Stimulated activated CD4-positive, alpha-beta T cell treated with anti-CD3 and anti-CD28 coated beads, Interleukin-12 subunit alpha, Interleukin-12 subunit beta, amount 100 ng/mL, for 48 hours (primary cell): ENCODE results near the gene XIST.
A peak's percentile ranks its signal among the peaks of the same experiment; 100 is the strongest.
"Not testable (repeated sequence)": the region's sequence is repeated elsewhere in the genome, so short reads cannot be mapped to it uniquely, and the experiment has no call there.

ENCODE experiments used
- DNase-seq, 3 donors: peaks; one replicate each; pipeline ENCODE4 v3.0.0-alpha.2; 2020; ENCODE audit warnings: low read depth in 2 of 3, low spot score in 1 of 3

XIST gene

DNA sequence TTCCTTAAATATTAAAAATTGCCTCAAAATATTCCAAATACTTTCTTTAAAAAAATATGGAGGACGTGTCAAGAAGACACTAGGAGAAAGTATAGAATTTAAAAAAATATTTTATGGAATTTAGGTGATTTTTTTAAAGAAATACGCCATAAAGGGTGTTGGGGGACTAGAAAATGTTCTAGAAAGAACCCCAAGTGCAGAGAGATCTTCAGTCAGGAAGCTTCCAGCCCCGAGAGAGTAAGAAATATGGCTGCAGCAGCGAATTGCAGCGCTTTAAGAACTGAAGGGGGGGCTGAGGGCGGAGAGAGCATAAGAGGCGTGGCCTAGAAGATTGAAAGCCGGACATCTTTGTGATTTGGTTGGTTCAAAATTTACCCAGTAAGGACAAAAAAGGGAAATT lies at the start of gene XIST:
Gene XIST, minus strand, starts transcription at position 248 of the 400 bp plus-strand sequence.
- peak in 1 of 3 donors; percentile 73 for DNase-seq

DNA sequence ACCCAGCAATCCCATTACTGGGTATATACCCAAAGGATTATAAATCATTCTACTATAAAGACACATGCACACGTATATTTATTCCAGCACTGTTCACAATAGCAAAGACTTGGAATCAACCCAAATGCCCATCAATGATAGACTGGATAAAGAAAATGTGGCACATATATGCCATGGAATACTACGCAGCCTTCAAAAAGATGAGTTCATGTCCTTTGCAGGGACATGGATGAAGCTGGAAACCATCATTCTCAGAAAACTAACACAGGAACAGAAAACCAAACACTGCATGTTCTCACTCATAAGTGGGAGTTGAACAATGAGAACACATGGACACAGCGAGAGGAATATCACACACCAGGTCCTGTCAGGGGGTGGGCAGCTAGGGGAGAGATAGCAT lies 45.8 kb upstream of the XIST start:
- DNase-seq: not testable (repeated sequence)

DNA sequence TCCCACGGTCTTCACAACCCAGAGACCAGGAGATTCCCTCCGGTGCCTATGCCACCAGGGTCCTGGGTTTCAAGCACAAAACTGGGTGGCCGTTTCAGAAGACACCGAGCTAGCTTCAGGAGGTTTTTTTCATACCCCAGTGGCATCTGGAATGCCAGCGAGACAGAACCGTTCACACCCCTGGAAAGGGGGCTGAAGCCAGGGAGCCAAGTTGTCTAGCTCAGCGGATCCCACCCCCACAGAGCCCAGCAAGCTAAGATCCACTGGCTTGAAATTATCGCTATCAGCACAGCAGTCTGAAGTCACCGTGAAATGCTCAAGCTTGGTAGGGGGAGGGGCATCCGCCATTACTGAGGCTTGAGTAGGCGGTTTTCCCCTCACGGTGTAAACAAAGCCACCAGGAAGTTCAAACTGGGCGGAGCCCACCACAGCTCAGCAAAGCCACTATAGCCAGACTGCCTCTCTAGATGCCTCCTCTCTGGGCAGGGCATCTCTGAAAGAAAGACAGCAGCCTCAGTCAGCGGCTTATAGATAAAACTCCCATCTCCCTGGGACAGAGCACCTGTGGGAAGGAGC lies 40.1 kb upstream of the XIST start:
- peak in 1 of 3 donors; percentile 3 for DNase-seq

DNA sequence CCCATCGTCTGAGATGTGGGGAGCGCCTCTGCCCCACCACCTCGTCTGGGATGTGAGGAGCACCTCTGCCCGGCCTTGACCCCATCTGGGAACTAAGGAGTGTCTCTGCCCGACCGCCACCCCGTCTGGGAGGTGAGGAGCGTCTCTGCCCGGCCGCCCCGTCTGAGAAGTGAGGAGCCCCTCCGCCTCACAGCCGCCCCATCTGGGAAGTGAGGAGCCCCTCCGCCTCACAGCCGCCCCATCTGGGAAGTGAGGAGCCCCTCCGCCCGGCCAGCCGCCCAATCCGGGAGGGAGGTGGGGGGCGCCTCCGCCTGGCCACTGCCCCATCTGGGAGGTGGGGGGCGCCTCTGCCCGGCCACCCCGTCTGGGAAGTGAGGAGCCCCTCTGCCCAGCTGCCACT lies 29.7 kb upstream of the XIST start:
- not testable (repeated sequence) for DNase-seq

DNA sequence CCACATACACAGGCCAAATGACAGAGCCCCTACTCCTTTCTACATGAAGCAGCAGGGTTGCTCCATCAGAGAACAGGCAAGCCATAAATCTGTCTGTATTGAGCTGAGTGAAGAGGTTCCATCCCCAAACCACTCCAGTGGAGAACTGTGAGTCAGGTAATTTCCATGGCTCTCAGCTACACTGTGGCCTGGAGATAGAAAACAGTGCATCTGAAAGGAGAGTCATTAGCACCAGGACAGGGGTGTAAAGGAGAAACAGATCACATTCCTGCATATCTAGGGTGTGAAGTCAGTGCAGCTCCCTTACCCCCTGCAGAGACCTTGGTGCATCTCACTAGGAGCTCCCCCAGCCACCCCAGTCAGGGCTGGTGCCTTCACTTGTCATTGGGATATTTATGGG lies 25.2 kb upstream of the XIST start:
- no peak for DNase-seq

DNA sequence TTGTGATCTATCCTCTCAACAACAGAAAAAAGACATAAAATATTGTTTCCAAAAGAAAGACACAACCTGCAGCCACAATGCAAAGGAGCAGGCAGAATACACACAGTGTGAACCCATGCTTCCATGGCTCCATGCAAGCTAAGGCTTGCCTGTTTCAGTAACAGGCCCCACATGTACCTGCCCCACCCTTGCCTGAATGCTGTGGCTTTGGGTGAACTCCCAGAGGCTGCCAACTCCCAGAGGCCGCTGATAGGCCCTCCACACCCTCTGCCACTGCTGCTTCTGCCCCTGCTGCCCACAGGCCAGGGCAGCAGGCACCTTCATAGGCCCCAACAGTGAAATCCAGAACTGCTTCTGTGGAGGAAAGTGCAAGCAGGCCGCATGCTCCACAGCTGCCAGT lies 24.4 kb upstream of the XIST start:
- DNase-seq: no peak

DNA sequence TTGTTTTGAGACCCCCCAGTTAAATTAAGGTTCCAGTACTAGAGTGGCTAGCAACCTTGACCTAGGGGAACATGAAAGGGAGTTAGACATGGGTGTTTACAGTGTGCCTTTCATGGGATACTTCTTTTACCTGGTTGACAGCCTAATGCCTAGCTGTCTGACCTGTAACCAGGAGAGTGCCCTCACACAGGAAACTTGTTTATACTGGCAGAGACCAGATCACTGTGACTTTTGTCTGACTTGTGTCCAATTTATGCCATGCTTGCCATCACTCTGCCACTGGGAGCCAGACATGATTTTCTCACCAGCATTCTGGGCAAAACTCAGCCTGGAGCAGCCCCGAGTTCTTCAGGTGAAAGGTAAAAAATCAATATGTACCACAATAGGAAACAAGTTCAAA lies 16.4 kb upstream of the XIST start:
- no peak for DNase-seq

DNA sequence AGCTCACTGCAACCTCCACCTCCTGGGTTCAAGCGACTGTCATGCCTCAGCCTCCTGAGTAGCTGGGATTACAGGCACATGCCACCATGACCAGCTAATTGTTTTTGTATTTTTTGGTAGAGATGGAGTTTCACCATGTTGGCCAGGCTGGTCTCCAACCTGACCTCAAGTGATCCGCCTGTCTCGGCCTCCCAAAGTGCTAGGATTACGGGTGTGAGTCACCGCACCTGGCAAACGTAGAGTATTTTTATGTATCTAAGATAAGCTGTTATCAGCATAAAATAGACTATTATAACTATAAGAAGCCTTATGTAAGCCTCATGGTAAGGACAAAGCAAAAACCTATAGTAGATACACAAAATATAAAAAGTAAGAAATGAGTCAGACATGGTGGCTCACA lies 14.6 kb upstream of the XIST start:
- DNase-seq: no peak

DNA sequence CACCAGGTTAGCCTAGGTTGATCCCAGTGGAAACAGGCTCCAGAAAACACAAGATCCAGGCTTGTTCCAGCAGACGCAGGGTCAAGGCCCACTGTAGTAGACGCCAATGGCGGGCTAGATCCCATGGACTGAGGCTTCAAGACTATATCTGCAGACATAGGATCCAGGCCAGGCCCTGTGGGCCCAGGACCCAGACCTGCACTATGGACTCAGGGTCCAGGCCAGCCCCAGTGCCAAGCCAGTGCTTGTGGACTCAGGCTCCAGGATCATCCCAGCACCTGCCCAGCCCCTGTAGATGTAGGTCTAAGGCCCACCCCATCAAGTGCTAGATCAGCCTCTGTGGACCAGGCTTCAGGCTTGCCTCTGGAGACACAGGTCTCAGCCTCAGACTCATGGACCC lies 11.3 kb upstream of the XIST start:
- no peak for DNase-seq

DNA sequence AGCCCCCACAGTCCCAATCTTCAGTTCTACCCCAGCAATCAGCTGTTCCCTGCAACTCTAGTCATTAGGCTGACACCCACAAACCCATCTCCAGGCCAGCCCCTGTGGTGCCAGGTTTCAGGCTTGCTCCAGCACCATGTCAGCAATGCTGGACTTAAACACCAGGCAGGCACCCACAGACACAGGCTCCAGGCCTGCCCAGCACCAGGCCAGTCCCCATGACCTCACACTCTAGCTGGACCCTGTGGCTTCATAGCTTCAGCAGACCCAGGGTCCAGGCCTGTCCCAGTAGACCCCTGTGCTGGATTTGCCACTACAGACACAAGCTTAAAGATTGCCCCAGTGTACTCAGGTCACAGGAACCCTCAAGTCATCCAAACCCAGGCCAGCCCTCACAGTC lies 10.8 kb upstream of the XIST start:
- no peak for DNase-seq

DNA sequence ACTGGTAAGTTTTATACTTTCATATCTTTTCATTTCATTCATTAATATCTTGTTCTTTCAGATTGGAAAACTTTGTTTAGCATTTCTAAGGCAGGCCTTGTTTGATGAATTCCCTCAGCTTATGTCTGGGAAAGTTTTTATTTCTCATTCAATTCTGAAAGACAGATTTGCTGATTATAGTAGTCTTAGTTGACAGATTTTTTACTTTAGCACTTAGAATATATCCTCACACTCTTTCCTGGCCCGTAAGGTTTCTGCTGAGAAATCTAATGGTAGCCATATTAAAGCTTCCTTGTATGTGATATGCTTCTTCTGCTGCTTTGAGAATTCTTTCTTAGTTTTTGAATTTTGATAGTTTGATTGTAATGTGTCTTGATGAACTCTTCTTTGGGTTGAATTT lies 7.1 kb upstream of the XIST start:
- DNase-seq: no peak

DNA sequence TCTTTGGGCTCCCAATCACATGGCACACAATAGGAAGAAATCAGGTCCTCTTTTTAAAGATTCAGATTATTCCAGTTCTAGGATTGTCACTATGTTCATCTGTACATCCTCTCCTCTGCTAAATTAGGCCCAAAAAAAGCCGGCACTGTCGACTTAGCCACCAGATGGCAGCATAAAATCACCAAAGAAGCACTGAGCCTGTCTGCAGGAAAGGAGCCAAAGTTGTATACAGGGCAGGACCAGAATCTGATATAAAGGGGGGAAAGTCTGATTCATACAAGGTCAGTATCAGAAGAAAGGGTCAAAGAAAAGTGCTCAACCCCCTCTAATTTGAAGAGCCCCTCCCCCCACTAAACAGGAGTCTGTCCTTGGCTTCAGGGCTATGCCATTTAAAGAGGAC lies 3.0 kb upstream of the XIST start:
- peak; percentile 26 to 79 (median 36) for DNase-seq

DNA sequence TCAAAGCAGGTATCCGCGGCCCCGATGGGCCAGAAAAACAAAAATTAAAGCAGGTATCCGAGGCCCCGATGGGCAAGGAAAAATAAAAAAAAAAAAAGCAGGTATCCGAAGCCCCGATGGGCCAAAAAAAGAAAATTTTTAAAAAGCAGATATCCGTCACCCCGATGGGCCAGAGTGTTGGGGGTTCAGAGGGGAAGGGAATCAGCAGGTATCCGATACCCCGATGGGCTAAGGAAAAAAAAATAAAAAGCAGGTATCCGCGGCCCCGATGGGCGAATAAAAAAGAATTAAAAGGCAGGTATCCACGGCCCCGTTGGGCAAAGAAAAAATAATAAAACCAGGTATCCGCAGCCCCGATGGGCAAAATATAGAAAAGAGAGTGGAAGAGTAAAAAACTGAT lies 492 bp downstream of the XIST start:
- no peak for DNase-seq

DNA sequence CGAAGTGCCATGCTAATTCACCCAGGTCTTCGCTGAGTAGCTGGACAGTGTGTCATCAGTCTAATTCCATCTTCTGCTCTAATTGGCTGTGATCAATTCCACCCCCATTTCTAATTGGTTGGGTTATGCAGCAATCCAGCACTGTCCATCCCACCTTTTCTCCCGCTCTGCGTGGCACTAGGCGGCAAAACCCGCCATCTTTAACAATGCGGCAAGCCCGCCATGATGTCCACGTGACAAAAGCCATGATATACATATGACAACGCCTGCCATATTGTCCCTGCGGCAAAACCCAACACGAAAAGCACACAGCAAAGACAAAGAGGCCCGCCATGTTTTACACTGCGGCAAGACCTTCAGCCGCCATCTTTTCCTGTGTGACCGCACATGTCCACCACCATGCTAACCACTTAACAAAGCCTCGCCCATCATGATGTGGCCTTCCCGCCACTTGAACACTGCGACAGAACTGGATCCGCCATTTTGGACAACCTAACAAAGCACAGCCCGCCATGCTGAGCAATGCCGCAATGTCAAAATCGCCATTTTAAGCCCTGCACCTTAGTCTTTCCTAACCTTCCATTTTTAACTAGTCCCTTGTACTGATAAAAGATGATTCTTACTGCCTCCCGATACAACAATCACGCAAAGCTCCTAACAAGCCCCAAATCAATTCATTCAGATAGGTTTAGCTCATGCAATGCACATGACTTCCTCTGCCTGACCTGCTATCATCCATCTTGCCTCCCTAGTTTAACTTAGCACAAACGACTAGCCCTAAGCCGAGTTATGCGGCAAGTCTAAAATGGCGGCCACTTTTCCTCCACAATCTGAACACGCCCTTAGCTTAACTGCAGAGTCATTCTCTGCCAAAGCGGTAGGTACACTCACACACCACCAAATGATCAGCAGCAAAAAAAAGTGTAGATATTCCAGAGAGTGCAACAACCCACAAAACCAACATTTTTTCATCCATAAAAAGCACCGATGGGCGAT lies 1.2 kb downstream of the XIST start:
- DNase-seq: peak in 1 of 3 donors; percentile 62

DNA sequence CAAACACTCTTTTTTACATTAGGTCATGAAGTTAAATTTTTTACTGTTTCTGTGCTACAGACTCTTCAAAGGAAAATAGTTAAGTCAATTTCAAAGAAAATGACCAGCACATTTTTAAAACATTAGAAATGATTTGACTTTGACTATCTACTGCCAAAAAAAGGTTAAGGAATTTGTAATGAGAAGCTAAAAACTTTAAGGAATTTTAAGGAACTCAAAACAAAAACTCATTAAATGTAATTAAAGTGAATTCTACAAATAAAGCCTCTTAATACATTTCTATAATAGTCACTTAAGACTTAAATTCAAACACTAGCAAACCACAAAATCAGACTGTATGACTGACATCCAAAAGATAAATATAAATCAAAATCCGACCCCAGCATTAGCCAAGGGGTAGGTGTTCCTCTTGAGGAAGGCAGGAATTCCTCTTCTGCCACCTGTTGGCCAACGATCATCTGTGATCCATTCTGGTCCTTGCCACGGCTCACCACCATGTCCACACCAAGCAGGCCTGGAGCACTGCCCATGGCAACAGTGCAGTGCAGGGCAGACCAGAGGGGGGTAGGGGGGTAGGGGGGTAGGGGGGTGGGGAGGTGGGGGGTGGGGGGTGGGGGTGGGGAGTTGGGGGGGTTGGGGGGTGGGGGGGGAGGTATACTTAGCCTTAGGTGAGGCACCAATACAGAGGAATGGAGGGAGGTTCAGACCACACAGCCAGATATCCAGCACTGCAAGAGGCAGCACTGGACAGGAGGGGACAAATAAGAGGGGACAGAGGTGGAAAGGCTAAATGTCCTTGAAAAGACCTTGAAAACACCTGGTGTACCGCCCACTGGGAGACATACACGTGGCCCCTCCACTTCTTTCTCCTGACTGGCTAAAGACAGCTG lies 2.1 kb downstream of the XIST start:
- DNase-seq: no peak

DNA sequence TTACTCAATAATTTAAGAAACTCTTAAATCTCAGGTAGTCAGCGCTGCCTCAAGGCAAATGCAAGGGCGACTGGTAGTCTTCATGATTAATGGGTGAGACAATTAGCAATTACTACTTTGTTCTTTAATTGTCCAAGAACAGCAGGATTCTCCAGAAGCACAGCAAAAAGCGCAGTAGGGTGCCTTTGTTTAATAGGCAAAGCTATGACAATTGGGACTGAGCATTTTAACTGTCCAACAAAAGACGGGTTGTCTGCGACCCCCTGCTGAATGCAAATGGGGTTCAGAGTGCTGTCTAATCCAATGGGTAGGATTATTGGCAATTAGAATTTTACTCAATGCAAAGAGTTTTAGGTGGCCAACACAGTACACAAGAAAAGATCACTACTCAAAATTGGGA lies 3.4 kb downstream of the XIST start:
- no peak for DNase-seq

DNA sequence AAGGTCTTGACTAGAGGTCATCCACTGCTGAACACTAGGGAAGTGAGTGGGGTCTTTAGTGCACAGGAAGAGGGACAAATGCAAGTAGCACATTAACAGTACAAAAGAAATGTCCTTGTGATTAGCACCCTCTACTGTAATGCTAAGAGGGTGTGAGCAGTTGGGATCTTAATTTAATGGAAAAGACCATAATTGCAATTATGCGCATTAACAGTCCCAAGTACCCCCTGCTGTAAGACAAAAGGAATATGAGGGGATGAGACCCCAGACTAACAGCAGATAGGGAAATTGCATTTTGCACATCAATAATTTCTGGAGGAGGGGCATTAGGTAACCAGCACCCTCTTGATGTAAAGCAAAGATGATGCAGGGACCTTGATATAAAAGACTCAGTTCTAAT lies 4.5 kb downstream of the XIST start:
- DNase-seq: no peak

DNA sequence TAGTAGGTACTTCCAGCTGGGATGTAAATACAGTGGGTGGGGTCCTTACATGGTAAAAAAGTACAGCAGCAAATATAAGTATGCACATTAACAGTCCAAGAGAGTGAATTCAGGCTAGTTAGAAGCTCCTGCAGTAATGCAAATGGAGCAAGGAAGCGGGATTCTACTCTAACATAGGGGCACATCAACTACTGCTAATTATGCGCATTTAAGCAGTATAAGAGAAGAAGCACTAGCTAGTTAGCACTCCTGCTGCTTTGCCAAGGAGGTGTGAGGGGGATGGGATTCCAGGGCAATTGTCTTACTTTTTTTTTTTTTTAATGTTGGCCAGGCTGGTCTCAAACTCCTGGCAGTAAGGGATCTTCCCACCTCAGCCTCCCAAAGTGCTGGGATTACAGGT lies 5.4 kb downstream of the XIST start:
- no peak for DNase-seq

DNA sequence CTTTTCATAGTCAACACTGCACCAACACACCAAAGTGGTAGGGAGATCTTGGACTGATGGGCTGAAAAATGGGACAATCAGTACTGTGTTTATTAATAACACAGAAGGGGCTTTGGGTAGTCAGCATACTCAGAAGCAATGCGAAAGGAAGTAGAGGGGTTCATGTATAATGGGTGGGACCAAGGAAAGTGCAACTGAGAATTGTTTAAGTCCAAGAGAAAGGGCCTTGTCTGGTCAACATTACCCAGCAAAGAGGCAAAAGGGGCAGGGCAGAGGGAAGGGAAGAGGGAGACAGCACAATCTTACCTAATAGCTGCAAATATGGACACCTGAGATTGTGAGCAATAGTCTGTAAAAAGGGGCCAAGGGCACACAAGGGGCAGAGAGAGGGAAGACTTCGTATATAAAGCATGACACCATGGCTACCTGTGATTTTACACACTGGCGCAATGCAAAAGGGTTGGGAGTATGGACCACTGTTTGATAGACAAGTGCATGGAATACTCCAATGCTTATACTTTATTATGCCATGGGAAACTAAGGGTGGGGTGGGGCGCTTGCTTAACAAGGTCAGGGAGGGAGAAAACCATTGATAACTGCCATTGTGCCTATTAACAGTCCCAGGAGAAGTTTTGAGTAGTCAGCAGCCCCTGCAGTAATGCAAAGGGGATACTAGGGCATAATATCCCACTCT lies 9.8 kb downstream of the XIST start:
- no peak for DNase-seq

DNA sequence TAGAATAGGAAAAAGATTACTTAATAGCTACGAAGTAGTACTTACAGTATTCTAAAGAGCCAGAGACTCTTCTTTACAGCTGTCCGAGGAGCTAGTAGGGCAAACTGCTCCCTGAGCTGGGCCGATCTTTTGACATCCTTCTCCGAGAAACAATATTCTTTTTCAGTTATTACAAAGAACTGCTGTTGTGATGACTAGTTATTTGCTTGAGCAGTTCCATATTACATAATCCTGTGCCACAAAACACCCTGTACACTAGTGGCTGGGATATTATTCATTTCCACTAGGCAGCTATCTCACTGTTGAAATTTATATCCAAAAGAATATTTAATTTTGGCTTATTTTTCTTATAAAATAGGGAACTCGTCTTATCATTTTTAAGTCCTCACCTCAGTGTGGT lies 11.2 kb downstream of the XIST start:
- no peak for DNase-seq
